Spleen (tissue), 11 donors: ENCODE data around the gene GALNT7. TPM values are rescaled to one million over a fixed set of nuclear protein-coding genes. Genes with fewer than 3 reads are reported as not detected.
"Not testable (repeated sequence)": the region's sequence is repeated elsewhere in the genome, so short reads cannot be mapped to it uniquely, and the experiment has no call there.

Experiments used
- DNase-seq: peaks from one replicate; pipeline ENCODE4 v3.0.0-alpha.2; 2020
- H3K27ac ChIP-seq, 8 donors: fragments of 200-600 bp; sonication (generic) in 7 of 8; 1 replicate in 4 of 8; 2 replicates in 4 of 8; pipeline versions ENCODE4 v1.5.0 to v1.8.0; 2016 to 2021; ENCODE audit warnings: inconsistent platforms in 4 of 8, mild to moderate bottlenecking in 4 of 8, moderate library complexity in 1 of 8
- H3K27me3 ChIP-seq, 7 donors: fragments of 200-600 bp; sonication (generic) in 6 of 7; replicated peaks in 1 of 7; 1 replicate in 4 of 7; 2 replicates in 3 of 7; pipeline versions ENCODE4 v1.5.0 to v1.8.0; 2016 to 2021; ENCODE audit warnings: inconsistent platforms in 3 of 7, mild to moderate bottlenecking in 1 of 7
- H3K36me3 ChIP-seq, 6 donors: fragments of 200-600 bp; sonication (generic) in 5 of 6; 1 replicate in 4 of 6; 2 replicates in 2 of 6; pipeline versions ENCODE4 v1.5.0 to v1.8.0; 2016 to 2021; ENCODE audit warnings: inconsistent platforms in 2 of 6
- H3K4me1 ChIP-seq, 6 donors: fragments of 200-600 bp; sonication (generic) in 5 of 6; 1 replicate in 3 of 6; 2 replicates in 3 of 6; pipeline versions ENCODE4 v1.5.0 to v1.8.0; 2016 to 2021; ENCODE audit warnings: inconsistent platforms in 3 of 6
- H3K4me3 ChIP-seq, 8 donors: fragments of 200-600 bp; sonication (generic) in 7 of 8; 1 replicate in 4 of 8; 2 replicates in 4 of 8; pipeline versions ENCODE4 v1.5.0 to v1.8.0; 2016 to 2021; ENCODE audit warnings: inconsistent platforms in 4 of 8, mild to moderate bottlenecking in 4 of 8, moderate library complexity in 2 of 8
- H3K9me3 ChIP-seq, 8 donors: fragments of 200-600 bp; sonication (generic) in 7 of 8; 1 replicate in 4 of 8; 2 replicates in 4 of 8; pipeline versions ENCODE4 v1.5.0 to v1.8.0; 2016 to 2021; ENCODE audit warnings: inconsistent platforms in 4 of 8
- POLR2A ChIP-seq, 3 donors: fragments of 450-650 bp; IDR thresholded peaks; one replicate each; pipeline ENCODE4 v1.5.1; 2017; ENCODE audit warnings: antibody characterized with exemption in 3 of 3, mild to moderate bottlenecking in 1 of 3
- POLR2AphosphoS5 ChIP-seq, 3 donors: sonication (generic); formaldehyde crosslinking; IDR thresholded peaks; one replicate each; pipeline ENCODE4 v1.5.1; 2017; ENCODE audit warnings: antibody characterized with exemption in 3 of 3
- WGBS, 5 donors: extraction: QIAGEN DNeasy Blood & Tissue Kit in 3 of 5; methylation state at CpG; one replicate each; pipeline versions ENCODE4 v1.1.5 to v1.1.7; 2013 to 2018; 5-methylcytosine and 5-hydroxymethylcytosine counted together
- intact Hi-C: fragments of 100-400 bp; cut with DNase I; formaldehyde crosslinking; loops from one replicate; pipeline ENCODE4 v1.15.0; 2023; ENCODE audit warnings: low total_unique reads
- polyA plus RNA-seq, 3 donors: library from polyadenylated mRNA; stranded (reverse); fragments of 200-250 nt; gene quantifications; one replicate each; pipeline ENCODE4 v1.2.1, GENCODE V29; 2013
- total RNA-seq, 7 donors: library from RNA; depleted of rRNA in 3 of 7; stranded (reverse); fragments of >200 nt in 3 of 7; fragmentation: NEBNext Ultra II Directional in 4 of 7; extraction: Animal tissue kit (Norgen Biotek cat#: 25700) in 4 of 7; gene quantifications; one replicate each; pipeline versions ENCODE4 v1.1.0 to v1.2.1, GENCODE V29; 2016 to 2021
- TF ChIP-seq, protein P1 (sequence below), 11 experiments: fragments of 200-600 bp in 7 of 11; fragments of 450-650 bp in 4 of 11; sonication (generic) in 4 of 11; IDR thresholded peaks in 8 of 11; conservative IDR thresholded peaks in 3 of 11; 1 replicate in 7 of 11; 2 replicates in 4 of 11; pipeline versions ENCODE4 v1.4.0 to v1.8.0; 2016 to 2021; ENCODE audit warnings: antibody characterized with exemption in 11 of 11, inconsistent platforms in 4 of 11, mild to moderate bottlenecking in 1 of 11
- donor health status: healthy with polysubstance abuse.
- donor health status: DM: no; HTN: no; CAD: no; lungs with moderate emphysema.
- donor health status: DM: no; HTN: no; CAD: no.
- donor health status: Bipolar disorder and iron deficiency.
- donor health status: healthy.
- donor health status: DM: no; HTN: no; CAD: no.
- donor health status: DM: yes; HTN: yes; CAD: no.

The GALNT7 gene
- total and polyA plus RNA-seq, 10 donors = 7.6 to 28.5 (median 20.9) TPM

DNA sequence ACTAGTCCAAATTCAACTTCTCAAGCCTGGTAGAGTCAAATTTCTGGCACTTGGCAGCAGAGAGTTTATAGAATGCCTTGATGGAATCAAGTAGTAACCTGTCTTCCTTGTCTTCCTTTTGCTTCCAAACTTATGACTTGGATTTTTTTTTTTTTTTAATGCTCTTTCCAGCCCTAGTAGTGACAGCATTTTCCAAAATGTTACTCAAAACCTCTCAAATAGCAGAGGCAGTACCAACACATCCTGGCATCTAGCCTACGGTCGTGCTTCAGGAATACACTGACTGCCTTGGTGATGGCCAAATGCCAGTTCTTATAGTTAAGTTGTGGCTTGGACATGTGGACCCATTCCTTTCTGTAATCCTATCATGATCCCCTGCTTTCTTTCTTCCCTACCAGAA lies 46.0 kb downstream of the GALNT7 start:
- Histone ChIP-seq H3K4me3 (no peak overlapping the region), H3K9me3 (peaks cover 0 to 3% (median 0%) of the 10 kb centered on the region in 8 donors), H3K27ac (no peak overlapping the region), H3K27me3 (no peaks in the 10 kb centered on the region), H3K36me3 (no peaks in the 10 kb centered on the region), H3K4me1 (peaks cover 0 to 7% (median 0%) of the 10 kb centered on the region in 6 donors)
- DNase-seq = no peak
- intact Hi-C loops = no loop called here
- TF ChIP-seq, protein P1, sequence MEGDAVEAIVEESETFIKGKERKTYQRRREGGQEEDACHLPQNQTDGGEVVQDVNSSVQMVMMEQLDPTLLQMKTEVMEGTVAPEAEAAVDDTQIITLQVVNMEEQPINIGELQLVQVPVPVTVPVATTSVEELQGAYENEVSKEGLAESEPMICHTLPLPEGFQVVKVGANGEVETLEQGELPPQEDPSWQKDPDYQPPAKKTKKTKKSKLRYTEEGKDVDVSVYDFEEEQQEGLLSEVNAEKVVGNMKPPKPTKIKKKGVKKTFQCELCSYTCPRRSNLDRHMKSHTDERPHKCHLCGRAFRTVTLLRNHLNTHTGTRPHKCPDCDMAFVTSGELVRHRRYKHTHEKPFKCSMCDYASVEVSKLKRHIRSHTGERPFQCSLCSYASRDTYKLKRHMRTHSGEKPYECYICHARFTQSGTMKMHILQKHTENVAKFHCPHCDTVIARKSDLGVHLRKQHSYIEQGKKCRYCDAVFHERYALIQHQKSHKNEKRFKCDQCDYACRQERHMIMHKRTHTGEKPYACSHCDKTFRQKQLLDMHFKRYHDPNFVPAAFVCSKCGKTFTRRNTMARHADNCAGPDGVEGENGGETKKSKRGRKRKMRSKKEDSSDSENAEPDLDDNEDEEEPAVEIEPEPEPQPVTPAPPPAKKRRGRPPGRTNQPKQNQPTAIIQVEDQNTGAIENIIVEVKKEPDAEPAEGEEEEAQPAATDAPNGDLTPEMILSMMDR (IDR thresholded peaks at IDR 0.05 in 8 of 11, conservative IDR thresholded peaks at IDR 0.05 in 3 of 11) = no peak
- TF ChIP-seq POLR2AphosphoS5 (IDR thresholded peaks at IDR 0.05) = no peak
- TF ChIP-seq POLR2A (IDR thresholded peaks at IDR 0.05) = no peak
- 73 to 88% (median 79%) methylated on average over 2 of the region's 2 CpGs for WGBS, 5 donors

DNA sequence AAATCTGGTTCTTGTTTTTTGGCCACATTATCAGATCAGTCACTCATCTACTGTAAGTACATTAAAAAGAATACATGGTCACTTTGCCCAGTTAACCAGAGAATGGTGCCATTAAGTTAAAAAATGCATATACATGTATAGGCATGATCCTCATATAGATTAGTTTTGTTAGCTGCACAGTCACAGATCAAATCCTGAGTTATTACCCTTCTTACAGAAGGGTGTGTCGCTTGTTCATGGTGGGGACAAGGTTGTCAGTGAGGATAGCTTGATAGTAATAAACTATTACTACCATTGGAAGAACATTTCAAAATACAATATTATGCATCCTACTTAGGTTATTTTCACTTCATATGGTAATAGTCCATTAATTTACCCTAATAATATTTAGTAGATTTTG lies 48.5 kb downstream of the GALNT7 start:
- WGBS, 5 donors = 92 to 97% (median 95%) methylated on average over 1 of the region's 1 CpG
- Histone ChIP-seq H3K36me3 (no peaks in the 10 kb centered on the region), H3K4me1 (peaks cover 0 to 7% (median 0%) of the 10 kb centered on the region in 6 donors), H3K9me3 (peaks cover 0 to 3% (median 0%) of the 10 kb centered on the region in 8 donors), H3K27ac (no peak overlapping the region), H3K4me3 (no peak overlapping the region), H3K27me3 (no peaks in the 10 kb centered on the region)
- TF ChIP-seq POLR2AphosphoS5 (IDR thresholded peaks at IDR 0.05) = no peak
- TF ChIP-seq POLR2A (IDR thresholded peaks at IDR 0.05) = no peak
- TF ChIP-seq, protein P1 (IDR thresholded peaks at IDR 0.05 in 8 of 11, conservative IDR thresholded peaks at IDR 0.05 in 3 of 11) = no peak
- intact Hi-C loops = no loop called here
- DNase-seq = no peak

DNA sequence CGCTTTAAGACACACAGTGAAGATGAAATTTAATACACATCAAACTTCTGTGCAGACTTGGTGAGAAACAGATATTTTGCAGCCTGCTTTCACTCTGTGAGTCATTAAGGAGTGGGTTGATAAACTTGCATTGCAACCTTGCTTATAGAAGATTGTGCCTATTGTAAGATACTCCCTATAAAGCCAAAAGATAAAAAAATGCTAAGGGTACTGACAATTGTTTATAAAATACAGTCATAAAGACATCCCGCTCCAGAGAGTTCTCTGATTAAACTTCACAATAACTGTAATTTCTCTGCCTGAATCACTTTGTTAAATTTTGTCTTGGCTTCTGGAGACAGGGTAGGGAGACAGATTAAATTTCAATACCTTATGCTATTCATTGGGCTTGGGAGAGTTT lies 49.1 kb downstream of the GALNT7 start:
- H3K36me3 ChIP-seq = no peaks in the 10 kb centered on the region
- 96 to 99% (median 98%) methylated on average over 2 of the region's 2 CpGs for WGBS, 5 donors
- no peaks in the 10 kb centered on the region for H3K27me3 ChIP-seq
- intact Hi-C loops = no loop called here
- TF ChIP-seq, protein P1 (IDR thresholded peaks at IDR 0.05 in 8 of 11, conservative IDR thresholded peaks at IDR 0.05 in 3 of 11) = no peak
- no peak for TF ChIP-seq POLR2AphosphoS5 (IDR thresholded peaks at IDR 0.05)
- no peak for TF ChIP-seq POLR2A (IDR thresholded peaks at IDR 0.05)
- H3K27ac ChIP-seq = no peak overlapping the region
- DNase-seq = no peak
- no peak overlapping the region for H3K4me3 ChIP-seq
- H3K9me3 ChIP-seq = peaks cover 0 to 3% (median 0%) of the 10 kb centered on the region in 8 donors
- peaks cover 0 to 7% (median 0%) of the 10 kb centered on the region in 6 donors for H3K4me1 ChIP-seq

DNA sequence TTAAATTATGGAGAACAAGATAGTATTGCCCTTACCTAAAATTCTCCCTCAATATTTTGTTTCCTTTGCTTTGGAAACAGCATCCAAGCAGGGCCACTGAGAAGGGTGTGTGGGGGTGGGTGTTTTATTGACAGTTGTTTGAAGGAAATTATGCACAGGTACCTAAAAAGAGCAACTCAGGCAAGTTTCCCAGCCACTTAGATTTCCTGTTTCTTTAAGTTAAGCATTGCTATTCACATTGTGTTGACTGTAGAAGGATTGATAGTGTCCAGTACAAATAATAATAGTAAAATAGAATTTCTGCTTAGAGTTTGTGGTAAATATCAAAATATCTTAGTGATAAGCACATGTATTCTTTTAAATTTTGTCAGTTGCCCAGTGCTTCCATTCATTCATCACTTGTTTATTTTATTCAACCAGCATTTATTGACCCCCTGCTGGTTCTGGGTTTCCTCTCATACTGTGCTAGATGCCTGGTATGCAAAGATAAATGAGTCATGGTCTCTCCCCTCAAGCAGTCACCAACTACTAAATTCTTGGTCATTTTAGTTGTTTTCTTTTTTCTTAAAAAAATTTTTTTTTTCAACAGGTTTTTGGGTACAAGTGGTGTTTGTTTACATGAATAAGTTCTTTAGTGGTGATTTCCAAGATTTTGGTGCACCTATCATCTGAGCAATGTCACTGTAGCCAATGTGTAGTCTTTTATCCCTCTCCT lies 50.0 kb downstream of the GALNT7 start:
- TF ChIP-seq POLR2A (IDR thresholded peaks at IDR 0.05) (no peak), POLR2AphosphoS5 (IDR thresholded peaks at IDR 0.05) (no peak)
- TF ChIP-seq, protein P1 (IDR thresholded peaks at IDR 0.05 in 8 of 11, conservative IDR thresholded peaks at IDR 0.05 in 3 of 11) = no peak
- Histone ChIP-seq H3K4me3 (no peak overlapping the region), H3K27me3 (no peaks in the 10 kb centered on the region), H3K4me1 (peaks cover 0 to 7% (median 0%) of the 10 kb centered on the region in 6 donors), H3K36me3 (no peaks in the 10 kb centered on the region), H3K9me3 (peaks cover 0 to 3% (median 0%) of the 10 kb centered on the region in 8 donors), H3K27ac (no peak overlapping the region)
- intact Hi-C loops = no loop called here
- DNase-seq = no peak

DNA sequence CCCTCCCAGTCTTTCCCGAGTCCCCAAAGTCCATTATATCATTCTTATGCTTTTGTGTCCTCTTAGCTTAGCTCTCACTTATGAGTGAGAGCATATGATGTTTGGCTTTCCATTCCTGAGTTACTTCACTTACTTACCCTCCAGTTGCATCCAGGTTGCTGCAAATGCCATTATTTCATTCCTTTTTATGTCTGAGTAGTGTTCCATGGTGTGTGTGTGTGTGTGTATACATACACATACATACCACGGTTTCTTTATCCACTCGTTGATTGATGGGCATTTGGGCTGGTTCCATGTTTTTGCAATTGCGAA lies 50.5 kb downstream of the GALNT7 start:
- H3K36me3 ChIP-seq, DNase-seq, H3K4me3 ChIP-seq, H3K4me1 ChIP-seq, H3K27ac ChIP-seq, H3K9me3 ChIP-seq, H3K27me3 ChIP-seq, intact Hi-C loops: not testable (repeated sequence)
- 92 to 100% (median 96%) methylated on average over 4 of the region's 4 CpGs for WGBS, 5 donors
